ENCODE data around the gene TMEM51.

Gene TMEM51

DNA sequence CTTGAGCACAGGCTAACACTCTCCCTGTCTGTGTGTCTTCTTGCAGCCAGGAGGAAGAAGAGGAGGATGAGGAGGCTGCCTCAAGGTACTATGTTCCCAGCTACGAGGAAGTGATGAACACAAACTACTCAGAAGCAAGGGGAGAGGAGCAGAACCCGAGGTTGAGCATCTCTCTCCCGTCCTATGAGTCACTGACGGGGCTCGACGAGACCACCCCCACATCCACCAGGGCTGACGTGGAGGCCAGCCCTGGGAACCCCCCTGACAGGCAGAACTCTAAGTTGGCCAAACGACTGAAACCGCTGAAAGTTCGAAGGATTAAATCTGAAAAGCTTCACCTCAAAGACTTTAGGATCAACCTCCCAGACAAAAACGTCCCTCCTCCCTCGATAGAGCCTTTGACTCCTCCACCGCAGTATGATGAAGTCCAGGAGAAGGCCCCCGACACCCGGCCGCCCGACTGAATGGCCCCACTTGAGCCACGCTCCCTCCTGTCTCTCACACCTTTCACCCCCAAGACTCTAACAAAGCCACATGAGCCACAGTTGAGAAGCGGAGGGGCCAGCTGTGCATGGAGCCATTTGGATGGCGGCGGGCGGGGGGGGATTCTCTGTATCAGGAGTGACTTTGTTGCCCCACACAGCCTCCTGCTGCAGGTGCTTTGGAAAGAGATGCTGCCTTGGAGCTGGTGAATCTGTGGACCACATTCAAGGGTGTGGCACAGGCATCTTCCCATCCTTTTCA lies 65.9 kb downstream of the TMEM51 start:
- TF ChIP-seq CTCF (IDR thresholded peaks at IDR 0.05; ENCODE audit: extremely low read depth, insufficient read depth, missing control alignments) = no peak
- in situ Hi-C loops (cut with MboI; ENCODE audit: low pct_unique_long_range_greater_than_20kb, low sequenced_read_pairs, unreplicated experiment) = no loop called here
- DNase-seq (ENCODE audit: low spot score) = no peak

GRCh38 chr1:15220024-15220392 lies 66.5 kb downstream of the TMEM51 start:
- no peak for TF ChIP-seq CTCF (IDR thresholded peaks at IDR 0.05; ENCODE audit: extremely low read depth, insufficient read depth, missing control alignments)
- in situ Hi-C loops (cut with MboI; ENCODE audit: low pct_unique_long_range_greater_than_20kb, low sequenced_read_pairs, unreplicated experiment) = no loop called here
- DNase-seq (ENCODE audit: low spot score) = no peak

GRCh38 chr1:15220825-15221431 lies 67.4 kb downstream of the TMEM51 start:
- no peak for DNase-seq (ENCODE audit: low spot score)
- no peak for TF ChIP-seq CTCF (IDR thresholded peaks at IDR 0.05; ENCODE audit: extremely low read depth, insufficient read depth, missing control alignments)
- in situ Hi-C loops (cut with MboI; ENCODE audit: low pct_unique_long_range_greater_than_20kb, low sequenced_read_pairs, unreplicated experiment) = no loop called here

DNA sequence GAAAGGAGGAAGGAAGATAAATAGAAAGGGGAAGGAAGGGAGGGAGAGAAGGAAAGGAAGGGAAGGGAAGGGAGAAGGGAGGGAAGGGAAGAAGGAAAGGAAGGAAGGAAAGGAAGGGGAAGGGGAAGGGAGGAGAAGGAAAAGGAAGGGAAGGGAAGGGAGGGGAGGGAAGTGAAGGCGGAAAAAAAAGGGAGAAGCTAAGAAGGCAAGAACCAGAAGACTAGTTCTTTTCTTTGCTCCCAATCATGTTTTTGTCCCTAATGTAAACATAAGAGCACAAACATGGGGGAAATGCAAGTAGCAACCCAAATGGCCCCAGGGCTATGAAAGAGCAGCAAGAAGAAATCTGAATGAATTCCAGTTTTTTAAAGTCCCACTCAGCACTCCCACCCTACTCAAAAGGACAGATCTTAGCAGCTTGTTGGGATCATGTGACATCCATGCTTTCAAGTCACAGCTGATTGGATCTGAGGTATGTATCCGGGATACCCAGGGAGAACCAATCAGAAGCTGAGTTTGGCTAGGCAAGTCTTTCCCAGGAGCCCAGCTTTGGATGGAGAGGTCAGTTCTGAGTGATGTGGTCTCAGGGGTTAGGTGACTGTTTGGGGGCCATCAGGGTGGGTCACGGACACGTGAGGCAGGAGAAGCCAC lies 69.2 kb downstream of the TMEM51 start:
- no peak for TF ChIP-seq CTCF (IDR thresholded peaks at IDR 0.05; ENCODE audit: extremely low read depth, insufficient read depth, missing control alignments)

DNA sequence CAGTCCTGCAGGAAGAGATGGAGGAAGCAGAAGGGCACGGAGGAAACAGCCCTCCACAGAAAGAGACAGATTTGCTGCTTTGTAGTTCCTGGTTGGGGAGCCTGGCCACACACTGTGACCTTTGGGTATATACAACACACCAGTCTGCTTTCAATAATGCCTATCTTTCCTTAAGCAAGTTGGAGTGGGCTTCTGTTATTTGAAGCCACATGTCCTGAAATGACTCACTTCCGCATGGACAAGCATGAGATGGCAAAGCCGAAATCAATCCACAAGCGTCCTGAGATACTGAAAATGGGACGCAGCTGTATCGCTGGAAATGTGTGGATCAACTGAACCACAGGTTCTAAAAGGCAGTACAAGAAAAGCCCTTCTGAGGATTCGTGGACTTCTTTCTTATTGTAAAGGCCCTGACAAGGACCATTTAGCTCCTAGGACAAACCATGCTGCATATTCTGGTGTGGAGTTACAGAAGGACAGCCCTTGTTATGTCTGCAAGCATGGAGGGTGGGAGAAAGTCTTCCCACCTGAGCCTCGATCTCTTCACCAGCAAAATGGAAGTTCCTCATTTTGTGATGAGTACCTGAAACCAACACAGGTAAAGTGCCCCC lies 70.8 kb downstream of the TMEM51 start:
- in situ Hi-C loops (cut with MboI; ENCODE audit: low pct_unique_long_range_greater_than_20kb, low sequenced_read_pairs, unreplicated experiment) = no loop called here
- TF ChIP-seq CTCF (IDR thresholded peaks at IDR 0.05; ENCODE audit: extremely low read depth, insufficient read depth, missing control alignments) = no peak
- no peak for DNase-seq (ENCODE audit: low spot score)

More for the DNA sequence above, 69.2 kb downstream of the TMEM51 start:
- in situ Hi-C loops (cut with MboI; ENCODE audit: low pct_unique_long_range_greater_than_20kb, low sequenced_read_pairs, unreplicated experiment) = no loop called here
- DNase-seq (ENCODE audit: low spot score) = no peak

DNA sequence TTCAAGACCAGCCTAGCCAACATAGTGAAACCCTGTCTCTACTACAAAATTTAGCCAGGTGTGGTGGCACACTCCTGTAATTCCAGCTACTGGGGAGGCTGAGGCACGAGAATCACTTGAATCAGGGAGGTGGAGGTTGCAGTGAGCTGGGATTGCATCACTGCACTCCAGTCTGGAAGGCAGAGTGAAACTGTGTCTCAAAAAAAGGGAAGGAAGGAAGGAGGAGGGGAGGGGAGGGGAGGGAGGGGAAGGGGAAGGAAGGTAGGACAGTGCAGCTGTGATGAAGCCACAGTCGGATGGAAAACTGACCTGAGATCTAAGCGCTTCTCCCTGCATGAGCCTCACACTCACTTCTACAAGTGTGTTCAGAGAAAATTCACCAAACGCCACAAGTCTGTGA lies 71.4 kb downstream of the TMEM51 start:
- TF ChIP-seq CTCF (IDR thresholded peaks at IDR 0.05; ENCODE audit: extremely low read depth, insufficient read depth, missing control alignments) = no peak
- in situ Hi-C loops (cut with MboI; ENCODE audit: low pct_unique_long_range_greater_than_20kb, low sequenced_read_pairs, unreplicated experiment) = no loop called here
- no peak for DNase-seq (ENCODE audit: low spot score)

All from GM13977 (cell line).